GM12892 (cell line): Measurements from ENCODE around the gene COL26A1.
"Not testable (repeated sequence)": the region's sequence is repeated elsewhere in the genome, so short reads cannot be mapped to it uniquely, and the experiment has no call there.

Experiments used
- DNase-seq: peaks from one replicate; pipeline ENCODE4 v3.0.0; 2011; ENCODE audit not compliant: insufficient read length
- FAIRE-seq: peaks from 2 replicates; lab custom pipeline; 2011; peaks lifted over from hg19 to GRCh38; lab: Jason Lieb, UNC
- POLR2A ChIP-seq: IDR thresholded peaks from 2 replicates; pipeline ENCODE4 v1.6.1; 2011; ENCODE audit warnings: low read depth, low read length, control low read depth
- POLR2AphosphoS5 ChIP-seq: IDR thresholded peaks from 2 replicates; pipeline ENCODE4 v1.6.1; 2011; ENCODE audit warnings: low read depth, low read length, control low read depth
- TAF1 ChIP-seq: IDR thresholded peaks from 2 replicates; pipeline ENCODE4 v1.6.1; 2011; ENCODE audit warnings: low read depth, mild to moderate bottlenecking, control low read depth, low read length, borderline replicate concordance

COL26A1 gene

DNA sequence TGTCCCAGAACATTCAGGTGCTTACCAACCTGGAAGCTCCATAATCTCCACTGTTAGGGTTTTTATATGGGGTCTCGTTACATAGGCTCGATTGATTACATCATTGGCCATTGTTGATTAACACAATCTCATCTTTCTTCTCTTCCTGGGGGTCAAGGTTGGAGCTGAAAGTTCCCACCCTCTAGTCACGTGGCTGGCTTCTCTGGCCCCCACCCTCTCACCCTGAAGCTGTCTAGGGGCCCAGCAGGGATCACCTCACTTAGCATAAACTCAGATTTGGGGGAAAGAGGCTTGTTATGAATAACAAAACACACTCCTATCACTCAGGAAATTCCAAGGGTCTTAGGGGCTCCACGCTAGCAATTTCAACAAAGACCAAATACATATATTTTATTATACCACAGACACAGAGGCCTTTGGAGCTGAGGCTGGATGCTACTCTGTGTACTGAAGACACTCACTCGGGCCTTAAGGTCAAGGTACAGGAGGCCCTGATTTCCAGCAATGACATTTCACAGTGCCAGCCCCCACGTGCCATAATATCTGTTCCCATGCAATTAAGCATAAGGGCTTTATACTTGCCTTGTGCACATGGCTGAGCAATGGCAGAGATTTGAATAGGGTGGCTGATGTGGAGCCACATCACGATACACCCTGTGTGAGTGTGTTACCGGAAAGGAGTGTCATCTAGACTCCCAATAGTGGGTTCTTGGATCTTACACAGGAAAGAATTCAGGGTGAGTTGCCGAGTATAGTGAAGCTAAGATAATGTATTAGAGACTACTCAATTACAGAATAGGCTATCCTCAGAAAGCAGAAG, 108.2 kb downstream of the COL26A1 start:
- FAIRE-seq (no peak), DNase-seq (no peak)
- TF ChIP-seq TAF1 (no peak), POLR2A (no peak), POLR2AphosphoS5 (no peak)

DNA sequence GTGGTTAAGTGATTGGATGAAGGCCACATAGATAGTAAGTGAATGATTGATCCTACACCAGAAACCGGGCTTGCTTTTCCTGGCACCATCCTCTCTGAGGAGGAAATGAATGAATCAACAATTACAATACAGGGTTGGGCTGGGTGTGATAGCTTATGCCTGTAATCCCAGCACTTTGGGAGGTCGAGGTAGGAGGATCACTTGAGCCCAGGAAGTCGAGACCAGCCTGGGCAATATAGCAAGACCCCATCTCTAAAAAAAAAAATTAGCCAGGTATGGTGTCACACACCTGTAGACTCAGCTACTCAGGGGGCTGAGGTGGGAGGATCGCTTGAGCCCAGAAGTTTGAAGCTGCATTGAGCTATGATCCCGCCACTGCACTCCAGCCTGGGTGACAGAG, 111.5 kb downstream of the COL26A1 start:
- TF ChIP-seq TAF1 (no peak), POLR2AphosphoS5 (no peak), POLR2A (no peak)
- no peak for FAIRE-seq
- DNase-seq: no peak

- FAIRE-seq, DNase-seq: not testable (repeated sequence)
Measured at GRCh38 chr7:101475691-101476090, 113.0 kb downstream of the COL26A1 start.

DNA sequence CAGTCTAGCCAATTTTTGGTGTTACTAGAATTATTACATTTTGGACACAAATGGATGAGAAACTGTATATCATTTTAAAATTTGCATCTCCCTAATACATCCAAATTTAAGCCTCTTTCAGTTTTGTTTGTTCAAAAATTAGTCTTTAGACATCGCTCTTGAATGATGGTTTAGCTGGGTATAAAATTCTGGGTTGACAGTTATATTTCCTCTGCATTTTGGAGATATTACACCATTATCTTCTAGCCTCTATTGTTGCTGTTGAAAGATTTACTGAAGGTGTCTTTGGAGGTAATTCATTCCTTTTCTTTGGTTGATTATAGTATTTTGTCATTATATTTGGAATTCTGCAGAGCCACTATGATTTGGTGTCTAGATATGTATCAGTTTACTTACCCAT, 116.5 kb downstream of the COL26A1 start:
- FAIRE-seq (no peak), DNase-seq (no peak)
- TF ChIP-seq POLR2A (no peak), POLR2AphosphoS5 (no peak), TAF1 (no peak)

GRCh38 chr7:101486056-101486432, 123.4 kb downstream of the COL26A1 start:
- not testable (repeated sequence) for FAIRE-seq, DNase-seq

- TF ChIP-seq POLR2A: no peak
- TF ChIP-seq TAF1: no peak
- TF ChIP-seq POLR2AphosphoS5: no peak
- DNase-seq (no peak), FAIRE-seq (no peak)
Measured at GRCh38 chr7:101486433-101487104, 123.9 kb downstream of the COL26A1 start.

DNA sequence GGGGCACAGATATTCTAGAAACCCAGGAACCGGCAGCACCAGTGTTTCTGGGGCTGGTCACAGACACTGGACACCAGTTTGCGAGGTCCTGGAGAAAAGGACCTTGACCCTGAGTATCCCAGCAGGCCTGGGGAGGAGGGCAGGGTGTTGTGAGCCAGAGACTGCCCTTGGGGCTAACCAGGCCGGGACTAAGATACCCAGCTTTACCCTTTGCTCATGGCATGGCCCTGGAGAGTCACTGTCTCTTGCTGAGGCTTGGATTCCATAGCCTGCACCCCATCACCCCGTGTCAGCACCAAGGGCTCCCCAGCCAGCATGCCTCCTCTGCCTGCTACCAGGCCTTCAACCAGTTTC, 124.4 kb downstream of the COL26A1 start:
- TF ChIP-seq POLR2AphosphoS5 (no peak), TAF1 (no peak), POLR2A (no peak)
- FAIRE-seq (no peak), DNase-seq (no peak)

GRCh38 chr7:101487753-101488152, 125.1 kb downstream of the COL26A1 start:
- DNase-seq (no peak), FAIRE-seq (no peak)
- TF ChIP-seq POLR2AphosphoS5: no peak

- no peak for TF ChIP-seq POLR2AphosphoS5
- TF ChIP-seq POLR2A: no peak
- no peak for TF ChIP-seq TAF1
- no peak for DNase-seq
- FAIRE-seq: no peak
Measured at GRCh38 chr7:101488826-101489572, 126.3 kb downstream of the COL26A1 start.

GRCh38 chr7:101490439-101490838, 127.8 kb downstream of the COL26A1 start:
- not testable (repeated sequence) for DNase-seq, FAIRE-seq

DNA sequence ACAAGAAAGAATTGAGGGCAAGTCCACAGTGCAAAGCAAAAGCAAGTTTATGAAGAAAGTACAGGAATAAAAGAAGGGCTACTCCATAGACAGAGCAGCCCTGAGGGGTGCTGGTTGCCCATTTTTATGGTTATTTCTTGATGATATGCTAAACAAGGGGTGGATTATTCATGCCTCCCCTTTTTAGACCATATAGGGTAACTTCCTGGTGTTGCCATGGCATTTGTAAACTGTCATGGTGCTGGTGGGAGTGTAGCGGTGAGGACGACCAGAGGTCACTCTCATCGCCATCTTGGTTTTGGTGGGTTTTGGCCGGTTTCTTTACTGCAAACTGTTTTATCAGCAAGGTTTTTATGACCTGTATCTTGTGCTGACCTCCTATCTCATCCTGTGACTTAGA, 128.8 kb downstream of the COL26A1 start:
- not testable (repeated sequence) for DNase-seq, FAIRE-seq

DNA sequence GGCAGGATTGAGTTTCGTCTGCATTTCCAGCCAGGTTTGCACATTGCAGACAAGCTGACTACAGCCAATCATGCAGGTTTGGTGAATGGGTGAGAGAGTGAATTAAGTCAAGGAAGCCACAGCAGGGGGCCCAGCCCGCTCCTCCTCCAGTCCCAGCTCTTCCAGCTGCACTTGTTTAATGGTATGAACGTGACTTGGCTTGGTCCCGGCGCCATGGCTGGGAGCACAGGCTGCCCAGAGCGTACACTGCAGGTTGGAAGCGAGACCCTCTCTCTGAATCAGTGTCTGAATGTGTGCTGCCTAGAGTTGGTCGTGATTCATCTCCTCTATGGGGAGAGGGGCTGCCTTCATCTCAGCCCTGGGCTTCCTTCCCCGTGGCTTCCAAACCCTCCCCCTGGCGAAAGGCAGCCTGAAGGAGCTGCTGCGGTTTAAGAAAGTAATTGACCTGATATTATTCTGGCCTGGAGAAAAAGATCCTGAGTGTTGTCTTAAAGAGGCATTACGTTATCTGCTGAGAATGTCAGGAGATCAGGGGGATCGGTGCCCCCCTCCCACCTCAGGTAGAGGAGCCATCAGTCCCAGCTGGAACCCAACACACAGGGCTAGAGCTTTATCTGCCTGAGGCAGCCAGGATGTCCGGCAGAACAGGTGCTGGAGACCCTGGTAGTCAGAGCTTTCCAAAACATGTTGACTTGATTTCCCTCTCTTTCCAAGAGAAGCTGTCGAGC, 132.1 kb downstream of the COL26A1 start:
- TF ChIP-seq POLR2AphosphoS5 (no peak), TAF1 (no peak), POLR2A (no peak)
- DNase-seq: no peak
- FAIRE-seq: no peak
